ENCODE data around the gene CCDC169. TPM values are rescaled to one million over a fixed set of nuclear protein-coding genes. Genes with fewer than 3 reads are reported as not detected.
"Not testable (repeated sequence)": the region's sequence is repeated elsewhere in the genome, so short reads cannot be mapped to it uniquely, and the experiment has no call there.

Gene CCDC169
- total RNA-seq, 1 experiment from 2014 or later: not detected

GRCh38 chr13:36310417-36311108, 12.9 kb upstream of the CCDC169 start:
- Histone ChIP-seq H3K9me3 (ENCODE audit: control insufficient read depth in 1 of 2, insufficient read depth in 1 of 2, low read depth in 1 of 2, low read length in 2 of 2) (peaks cover 0 to 4% of the 10 kb centered on the region in 2 experiments; a peak in 2 of 4 replicates), H3K9ac (ENCODE audit: low read length) (no peak overlapping the region), H4K20me1 (ENCODE audit: insufficient read depth) (no peaks in the 10 kb centered on the region), H2AFZ (ENCODE audit: low read depth, low read length, poor library complexity, severe bottlenecking) (no peak overlapping the region), H3K4me1 (ENCODE audit: control insufficient read depth in 1 of 2, insufficient read depth in 2 of 2, low read length in 2 of 2) (no peaks in the 10 kb centered on the region), H3K4me2 (ENCODE audit: low read length) (no peak overlapping the region), H3K4me3 (replicated peaks in 1 of 2; ENCODE audit: low read depth in 1 of 2, low read length in 2 of 2) (no peak overlapping the region), H3K27ac (ENCODE audit: low read depth, low read length) (no peak overlapping the region), H3K27me3 (ENCODE audit: insufficient read depth, low read length) (no peaks in the 10 kb centered on the region), H3K9me2 (ENCODE audit: insufficient read depth) (no peaks in the 10 kb centered on the region), H3K36me3 (ENCODE audit: control insufficient read depth in 1 of 2, insufficient read depth in 2 of 2, low read length in 2 of 2) (no peaks in the 10 kb centered on the region), H3K79me2 (ENCODE audit: insufficient read depth, low read length) (no peaks in the 10 kb centered on the region)
- ChIA-PET RAD21 (ENCODE audit: low non-redundant PET in 1 of 2, low total read pairs in 2 of 2, uncharacterized antibody in 2 of 2, unreplicated experiment in 2 of 2) (no interaction called here), POLR2A (no interaction called here), CTCF (no interaction called here)
- no peak for DNase-seq (ENCODE audit: low read depth, low spot score)
- intact Hi-C loops (cut with micrococcal nuclease): no loop called here
- TF ChIP-seq JUND (IDR thresholded peaks at IDR 0.05): no peak
- no peak for TF ChIP-seq SIN3A (IDR thresholded peaks at IDR 0.05; ENCODE audit: low read depth)
- no peak for TF ChIP-seq SRF (IDR thresholded peaks at IDR 0.05; ENCODE audit: low read depth)
- no peak for TF ChIP-seq YY1 (IDR thresholded peaks at IDR 0.05; ENCODE audit: extremely low read depth, insufficient replicate concordance, low read depth, low read length)
- no peak for TF ChIP-seq SP1 (IDR thresholded peaks at IDR 0.05; ENCODE audit: low read depth)
- TF ChIP-seq ELF1 (IDR thresholded peaks at IDR 0.05; ENCODE audit: borderline replicate concordance, low read depth): no peak
- no peak for TF ChIP-seq RAD21 (IDR thresholded peaks at IDR 0.05; ENCODE audit: low read depth)
- ATAC-seq: no peak
- no TSS peak for BruUV-seq (replicated peaks)

GRCh38 chr13:36302289-36302688, 4.7 kb upstream of the CCDC169 start:
- Histone ChIP-seq H3K4me1 (ENCODE audit: control insufficient read depth in 1 of 2, insufficient read depth in 2 of 2, low read length in 2 of 2) (no peaks in the 10 kb centered on the region), H3K27ac (ENCODE audit: low read depth, low read length) (no peak overlapping the region), H3K9me3 (ENCODE audit: control insufficient read depth in 1 of 2, insufficient read depth in 1 of 2, low read depth in 1 of 2, low read length in 2 of 2) (no peaks in the 10 kb centered on the region; a peak in 2 of 4 replicates), H3K27me3 (ENCODE audit: insufficient read depth, low read length) (no peaks in the 10 kb centered on the region), H3K79me2 (ENCODE audit: insufficient read depth, low read length) (no peaks in the 10 kb centered on the region), H3K36me3 (ENCODE audit: control insufficient read depth in 1 of 2, insufficient read depth in 2 of 2, low read length in 2 of 2) (no peaks in the 10 kb centered on the region), H4K20me1 (ENCODE audit: insufficient read depth) (no peaks in the 10 kb centered on the region), H3K4me3 (replicated peaks in 1 of 2; ENCODE audit: low read depth in 1 of 2, low read length in 2 of 2) (no peak overlapping the region), H3K9ac (ENCODE audit: low read length) (no peak overlapping the region), H3K9me2 (ENCODE audit: insufficient read depth) (no peaks in the 10 kb centered on the region), H3K4me2 (ENCODE audit: low read length) (no peak overlapping the region), H2AFZ (ENCODE audit: low read depth, low read length, poor library complexity, severe bottlenecking) (no peak overlapping the region)
- intact Hi-C loops (cut with micrococcal nuclease): no loop called here
- TF ChIP-seq CBX3 (IDR thresholded peaks at IDR 0.05; ENCODE audit: low read depth) (no peak), MAX (IDR thresholded peaks at IDR 0.05) (no peak), EZH2phosphoT487 (IDR thresholded peaks at IDR 0.05; ENCODE audit: borderline replicate concordance) (no peak), ATF3 (IDR thresholded peaks at IDR 0.05) (no peak), RAD21 (IDR thresholded peaks at IDR 0.05; ENCODE audit: low read depth) (no peak), SRF (IDR thresholded peaks at IDR 0.05; ENCODE audit: low read depth) (no peak), POLR2AphosphoS5 (IDR thresholded peaks at IDR 0.05; ENCODE audit: low read depth, low read length) (no peak), EGR1 (IDR thresholded peaks at IDR 0.05; ENCODE audit: low read depth) (no peak)
- DNase-seq (ENCODE audit: low read depth, low spot score) (no peak), ATAC-seq (no peak)
- ChIA-PET POLR2A (no interaction called here), CTCF (no interaction called here), RAD21 (ENCODE audit: low non-redundant PET in 1 of 2, low total read pairs in 2 of 2, uncharacterized antibody in 2 of 2, unreplicated experiment in 2 of 2) (no interaction called here)
- BruUV-seq (replicated peaks): no TSS peak

- H3K4me3 ChIP-seq (replicated peaks in 1 of 2; ENCODE audit: low read depth in 1 of 2, low read length in 2 of 2); H3K9me3 ChIP-seq (ENCODE audit: control insufficient read depth in 1 of 2, insufficient read depth in 1 of 2, low read depth in 1 of 2, low read length in 2 of 2); POLR2A ChIA-PET; H3K9ac ChIP-seq (ENCODE audit: low read length); H3K9me2 ChIP-seq (ENCODE audit: insufficient read depth); BruUV-seq (replicated peaks); H4K20me1 ChIP-seq (ENCODE audit: insufficient read depth); H2AFZ ChIP-seq (ENCODE audit: low read depth, low read length, poor library complexity, severe bottlenecking); H3K4me2 ChIP-seq (ENCODE audit: low read length); H3K4me1 ChIP-seq (ENCODE audit: control insufficient read depth in 1 of 2, insufficient read depth in 2 of 2, low read length in 2 of 2); DNase-seq (ENCODE audit: low read depth, low spot score); CTCF ChIA-PET; RAD21 ChIA-PET (ENCODE audit: low non-redundant PET in 1 of 2, low total read pairs in 2 of 2, uncharacterized antibody in 2 of 2, unreplicated experiment in 2 of 2); H3K79me2 ChIP-seq (ENCODE audit: insufficient read depth, low read length); ATAC-seq; H3K27ac ChIP-seq (ENCODE audit: low read depth, low read length); H3K27me3 ChIP-seq (ENCODE audit: insufficient read depth, low read length); H3K36me3 ChIP-seq (ENCODE audit: control insufficient read depth in 1 of 2, insufficient read depth in 2 of 2, low read length in 2 of 2): not testable (repeated sequence)
- intact Hi-C loops (cut with micrococcal nuclease): loop anchor here (5.0 kb wide), 1 partner anchor 668 kb away; no protein-coding TSS in a partner anchor
Measured at GRCh38 chr13:36299469-36299868, 1.9 kb upstream of the CCDC169 start.
